GM19372 (cell line): ENCODE measurements around the gene LRP2BP.
A peak's percentile ranks its signal among the peaks of the same experiment; 100 is the strongest.
"Not testable (repeated sequence)": the region's sequence is repeated elsewhere in the genome, so short reads cannot be mapped to it uniquely, and the experiment has no call there.

Source experiments
- ATAC-seq: cut with Tn5 transposase; IDR thresholded peaks from one replicate; pipeline ENCODE4 v1.9.1; 2021; ENCODE audit warnings: mild to moderate bottlenecking, low read depth, moderate library complexity; ENCODE audit not compliant: unreplicated experiment

LRP2BP gene

DNA sequence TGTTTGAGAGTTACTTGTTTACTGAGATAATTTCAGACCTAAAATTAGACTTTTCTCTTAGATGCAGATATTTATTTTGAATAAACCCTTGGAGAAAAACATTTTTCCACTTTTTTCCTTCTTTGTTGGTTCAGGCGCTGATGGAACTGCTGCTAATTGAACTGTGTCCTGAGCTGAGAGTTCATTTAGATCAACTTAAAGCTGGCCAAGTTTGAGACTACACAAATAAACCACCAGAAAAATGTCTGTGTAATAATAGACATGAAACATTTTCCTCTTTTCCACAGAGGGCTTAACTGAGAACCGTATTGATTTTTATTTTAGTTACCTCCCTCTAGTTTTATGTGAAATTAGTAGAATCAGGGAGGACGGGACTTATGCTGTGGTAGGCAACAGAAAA is 32.5 kb downstream of the LRP2BP start:
- no peak for ATAC-seq

DNA sequence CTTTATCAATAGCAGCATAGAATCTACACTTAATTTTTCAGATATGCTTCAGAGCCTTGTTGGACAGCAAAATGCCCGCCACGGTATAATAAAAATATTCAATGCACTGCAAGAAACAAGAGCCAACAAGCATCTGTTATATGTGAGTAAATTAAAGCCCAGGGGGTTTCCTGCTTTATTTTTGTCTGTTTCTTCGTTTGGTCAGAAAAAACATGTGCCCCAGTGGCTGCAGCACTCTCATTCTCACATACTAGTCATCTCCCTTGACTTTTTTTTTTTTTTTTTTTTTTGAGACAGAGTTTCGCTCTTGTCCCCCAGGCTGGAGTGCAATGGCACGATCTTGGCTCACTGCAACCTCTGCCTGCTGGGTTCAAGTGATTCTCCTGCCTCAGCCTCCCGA is 33.2 kb downstream of the LRP2BP start:
- not testable (repeated sequence) for ATAC-seq

GRCh38 chr4:185361872-185362271 is 33.9 kb downstream of the LRP2BP start:
- ATAC-seq = no peak

DNA sequence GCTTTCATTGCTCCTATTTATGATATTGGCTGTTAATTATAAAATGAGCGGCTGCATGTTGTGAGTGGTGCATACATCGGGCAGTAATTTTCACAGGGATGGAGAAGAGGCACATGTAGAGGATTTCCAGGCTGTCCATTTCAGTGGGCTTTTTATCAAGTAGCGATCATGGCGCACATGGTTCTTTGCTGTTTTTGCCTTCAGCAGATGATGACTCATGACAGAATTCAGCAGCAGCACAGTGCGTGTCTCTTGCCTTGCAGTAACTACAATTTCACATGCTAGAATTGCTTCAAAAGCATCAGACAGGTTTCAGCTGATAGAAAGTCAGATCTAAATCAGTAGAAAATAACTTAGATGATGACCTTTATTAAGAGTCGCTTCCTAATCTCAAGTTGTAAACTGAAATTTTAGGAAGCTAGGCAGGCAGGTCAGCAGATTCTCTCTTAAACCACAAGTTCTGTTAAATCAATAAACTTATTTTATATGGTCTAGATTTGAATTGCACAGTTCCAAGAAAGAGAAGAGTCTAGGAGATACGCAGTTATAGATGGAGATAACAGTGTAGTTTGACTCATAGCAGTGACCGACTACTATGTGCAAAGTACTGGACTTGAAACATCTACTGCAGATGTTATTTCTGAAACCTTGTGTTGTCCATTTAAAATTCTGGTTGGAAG is 35.8 kb downstream of the LRP2BP start:
- ATAC-seq = no peak

DNA sequence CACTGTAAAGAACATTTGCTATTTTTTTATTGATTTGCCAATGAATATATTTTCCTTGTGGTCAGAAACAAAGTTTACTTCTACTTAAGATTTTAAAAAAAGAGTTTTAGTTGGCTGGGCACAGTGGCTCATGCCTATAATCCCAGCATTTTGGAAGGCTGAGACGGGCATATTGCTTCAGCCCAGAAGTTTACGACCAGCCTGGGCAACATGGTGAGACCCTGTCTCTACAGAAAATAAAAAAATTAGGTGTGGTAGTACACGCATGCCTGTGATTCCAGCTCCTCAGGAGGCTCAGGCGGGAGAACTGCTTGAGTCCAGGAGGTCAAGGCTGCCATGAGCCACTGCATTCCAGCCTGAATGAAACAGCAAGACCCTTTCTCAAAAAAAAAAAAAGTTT is 36.8 kb downstream of the LRP2BP start:
- no peak for ATAC-seq

GRCh38 chr4:185358514-185358913 is 37.2 kb downstream of the LRP2BP start:
- ATAC-seq = no peak

- no peak for ATAC-seq
These were observed 37.8 kb downstream of the LRP2BP start for GRCh38 chr4:185357733-185358440.

DNA sequence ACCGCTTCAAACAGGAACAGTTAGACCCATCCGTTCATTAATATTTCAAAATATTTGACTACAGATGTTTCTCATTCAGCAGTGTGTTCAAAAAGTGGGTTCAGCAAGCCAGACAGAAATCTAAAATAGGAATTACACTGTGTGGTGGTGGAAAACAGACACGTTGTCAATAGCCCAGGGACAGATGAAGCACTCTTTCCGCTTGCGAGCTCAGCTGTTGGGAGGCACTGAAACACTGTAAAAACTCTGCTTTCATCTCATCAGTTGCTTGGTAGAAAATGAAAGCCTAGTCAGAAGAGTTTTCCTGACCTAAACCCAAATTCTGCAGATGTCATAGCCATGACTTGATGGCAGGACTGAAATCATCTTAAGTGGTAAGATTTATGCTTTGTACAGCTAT is 38.5 kb downstream of the LRP2BP start:
- no peak for ATAC-seq

DNA sequence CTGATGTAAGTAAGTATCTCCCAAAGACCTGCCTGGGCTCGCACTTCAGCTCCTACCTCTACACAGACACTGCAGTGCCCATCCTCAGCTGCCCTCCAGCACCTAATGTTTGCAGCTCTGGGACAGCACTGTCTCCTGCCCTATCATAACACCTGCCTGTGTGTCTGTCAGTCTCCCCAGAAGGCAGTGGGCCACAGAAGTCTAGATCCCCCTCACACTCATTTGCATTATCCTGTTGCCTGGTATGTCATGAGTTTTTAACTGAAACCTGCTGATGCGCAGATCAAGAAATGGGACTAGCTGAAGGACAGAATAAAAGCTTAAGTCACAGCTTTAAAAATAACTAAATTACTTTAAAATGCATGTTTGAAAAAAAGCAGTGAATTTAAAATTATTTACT is 43.0 kb downstream of the LRP2BP start:
- ATAC-seq = no peak

DNA sequence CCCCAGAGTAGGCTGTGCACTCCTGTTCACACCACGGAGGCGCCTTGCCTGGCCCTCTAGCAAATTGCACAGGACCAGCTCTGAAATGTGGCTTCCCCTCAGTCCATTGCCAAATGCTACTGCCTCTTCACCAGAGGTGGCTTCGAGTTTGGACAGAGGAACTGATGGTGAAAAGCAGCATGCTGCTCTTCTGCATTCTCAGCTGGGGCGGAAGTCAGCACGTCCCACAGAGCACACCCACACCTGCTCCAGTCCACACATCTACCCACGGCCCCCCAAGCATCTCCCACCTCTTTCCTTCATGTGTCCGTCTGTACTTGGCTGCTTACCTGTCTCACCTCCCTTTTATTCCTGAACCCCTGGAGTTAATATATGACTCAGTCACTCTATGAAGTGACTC is 43.5 kb downstream of the LRP2BP start:
- no peak for ATAC-seq

GRCh38 chr4:185351691-185352090 is 44.0 kb downstream of the LRP2BP start:
- ATAC-seq = no peak

GRCh38 chr4:185346975-185347601 is 48.6 kb downstream of the LRP2BP start:
- no peak for ATAC-seq

GRCh38 chr4:185344743-185345538 is 50.8 kb downstream of the LRP2BP start:
- ATAC-seq = peak; percentile 44

GRCh38 chr4:185343726-185344581 is 51.8 kb downstream of the LRP2BP start:
- ATAC-seq = no peak

DNA sequence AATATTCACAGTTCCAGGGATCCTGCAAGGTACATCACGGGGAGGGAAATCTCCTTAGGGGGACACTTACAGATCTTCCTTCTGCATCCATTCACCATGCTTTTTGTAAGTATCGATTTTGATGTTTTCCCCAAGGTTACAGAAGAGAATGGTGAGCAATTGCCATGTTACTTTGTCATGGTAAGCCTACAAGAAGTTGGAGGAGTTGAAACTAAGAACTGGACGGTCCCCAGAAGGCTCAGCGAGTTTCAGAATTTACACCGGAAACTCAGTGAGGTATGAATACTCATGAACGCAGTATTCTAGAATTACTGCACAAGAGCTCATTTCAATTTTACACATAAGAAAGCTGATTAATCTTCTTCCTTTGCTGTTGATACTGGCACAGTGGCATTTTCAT is 53.9 kb downstream of the LRP2BP start:
- peak; percentile 59 for ATAC-seq

DNA sequence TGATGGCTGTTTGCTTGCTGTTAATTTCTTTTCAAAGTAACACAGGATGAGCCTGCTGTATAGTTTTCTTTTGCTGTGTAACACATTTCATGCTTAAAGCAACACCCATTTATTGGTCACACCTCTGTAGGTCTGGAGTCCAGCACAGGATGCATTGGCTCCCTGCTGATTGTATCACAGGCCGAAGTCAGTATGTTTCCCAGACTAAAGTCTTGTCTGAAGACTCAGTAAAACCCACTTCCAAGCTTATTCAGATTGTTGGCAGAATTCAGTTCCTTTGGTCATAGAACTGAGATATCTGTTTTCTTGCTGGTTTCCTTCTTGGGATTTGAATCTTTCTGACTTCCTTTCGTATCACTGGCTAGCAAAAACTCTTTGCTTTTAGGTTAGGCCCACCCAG is 54.3 kb downstream of the LRP2BP start:
- no peak for ATAC-seq

- no peak for ATAC-seq
These were observed 55.8 kb downstream of the LRP2BP start for GRCh38 chr4:185339941-185340340.

- ATAC-seq = no peak
These were observed 60.1 kb downstream of the LRP2BP start for GRCh38 chr4:185335579-185335978.

- ATAC-seq = no peak
These were observed 61.4 kb downstream of the LRP2BP start for GRCh38 chr4:185334326-185334725.
